HG03520 (cell line): ENCODE results near the gene NHEJ1.

Experiments used
- ATAC-seq: cut with Tn5 transposase; IDR thresholded peaks from one replicate; pipeline ENCODE4 v1.9.1; 2021; ENCODE audit warnings: mild to moderate bottlenecking, moderate library complexity; ENCODE audit not compliant: unreplicated experiment

Gene NHEJ1

DNA sequence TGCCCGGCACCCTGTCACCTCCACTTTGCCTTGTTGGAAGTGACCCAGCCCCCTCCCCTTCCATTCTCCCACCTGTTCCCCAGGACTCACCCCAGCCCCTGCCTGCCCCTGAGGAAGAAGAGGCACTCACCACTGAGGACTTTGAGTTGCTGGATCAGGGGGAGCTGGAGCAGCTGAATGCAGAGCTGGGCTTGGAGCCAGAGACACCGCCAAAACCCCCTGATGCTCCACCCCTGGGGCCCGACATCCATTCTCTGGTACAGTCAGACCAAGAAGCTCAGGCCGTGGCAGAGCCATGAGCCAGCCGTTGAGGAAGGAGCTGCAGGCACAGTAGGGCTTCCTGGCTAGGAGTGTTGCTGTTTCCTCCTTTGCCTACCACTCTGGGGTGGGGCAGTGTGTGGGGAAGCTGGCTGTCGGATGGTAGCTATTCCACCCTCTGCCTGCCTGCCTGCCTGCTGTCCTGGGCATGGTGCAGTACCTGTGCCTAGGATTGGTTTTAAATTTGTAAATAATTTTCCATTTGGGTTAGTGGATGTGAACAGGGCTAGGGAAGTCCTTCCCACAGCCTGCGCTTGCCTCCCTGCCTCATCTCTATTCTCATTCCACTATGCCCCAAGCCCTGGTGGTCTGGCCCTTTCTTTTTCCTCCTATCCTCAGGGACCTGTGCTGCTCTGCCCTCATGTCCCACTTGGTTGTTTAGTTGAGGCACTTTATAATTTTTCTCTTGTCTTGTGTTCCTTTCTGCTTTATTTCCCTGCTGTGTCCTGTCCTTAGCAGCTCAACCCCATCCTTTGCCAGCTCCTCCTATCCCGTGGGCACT lies 21.9 kb upstream of the NHEJ1 start:
- ATAC-seq: no peak

DNA sequence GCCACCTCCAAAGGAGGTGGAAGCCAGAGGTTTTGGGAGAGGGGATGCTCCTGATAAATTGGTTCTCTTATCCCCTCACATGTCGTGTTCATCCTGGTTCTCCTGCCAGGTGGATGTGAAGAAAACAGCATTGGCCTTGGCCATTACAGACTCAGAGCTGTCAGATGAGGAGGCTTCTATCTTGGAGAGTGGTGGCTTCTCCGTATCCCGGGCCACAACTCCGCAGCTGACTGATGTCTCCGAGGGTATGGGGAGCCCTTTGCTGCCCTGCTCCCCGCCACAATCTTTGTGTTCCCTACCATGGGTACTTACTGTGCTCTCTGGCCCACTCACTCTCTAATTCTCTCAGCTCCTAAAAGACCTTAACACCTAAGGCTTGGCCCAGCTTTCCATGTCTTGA lies 20.9 kb upstream of the NHEJ1 start:
- no peak for ATAC-seq

DNA sequence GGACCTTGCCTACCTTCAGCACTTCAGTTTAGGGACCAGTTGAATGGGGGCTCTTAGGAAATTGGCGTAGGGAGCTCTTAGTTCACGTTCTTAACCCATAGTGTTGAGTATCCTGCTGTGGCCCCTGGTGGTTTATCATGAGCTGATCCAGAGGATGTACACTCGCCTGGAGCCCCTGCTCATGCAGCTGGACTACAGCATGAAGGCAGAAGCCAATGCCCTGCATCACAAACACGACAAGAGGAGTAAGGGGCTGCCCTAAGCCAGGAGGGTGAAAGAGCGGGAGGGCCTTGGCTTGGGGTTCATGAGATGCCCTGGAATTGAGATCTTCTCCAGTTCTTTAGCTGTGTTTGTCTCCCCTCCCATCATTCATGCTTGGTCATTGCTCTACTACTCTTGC lies 20.3 kb upstream of the NHEJ1 start:
- no peak for ATAC-seq

- no peak for ATAC-seq
These were observed 19.2 kb upstream of the NHEJ1 start for GRCh38 chr2:219179601-219180465.

DNA sequence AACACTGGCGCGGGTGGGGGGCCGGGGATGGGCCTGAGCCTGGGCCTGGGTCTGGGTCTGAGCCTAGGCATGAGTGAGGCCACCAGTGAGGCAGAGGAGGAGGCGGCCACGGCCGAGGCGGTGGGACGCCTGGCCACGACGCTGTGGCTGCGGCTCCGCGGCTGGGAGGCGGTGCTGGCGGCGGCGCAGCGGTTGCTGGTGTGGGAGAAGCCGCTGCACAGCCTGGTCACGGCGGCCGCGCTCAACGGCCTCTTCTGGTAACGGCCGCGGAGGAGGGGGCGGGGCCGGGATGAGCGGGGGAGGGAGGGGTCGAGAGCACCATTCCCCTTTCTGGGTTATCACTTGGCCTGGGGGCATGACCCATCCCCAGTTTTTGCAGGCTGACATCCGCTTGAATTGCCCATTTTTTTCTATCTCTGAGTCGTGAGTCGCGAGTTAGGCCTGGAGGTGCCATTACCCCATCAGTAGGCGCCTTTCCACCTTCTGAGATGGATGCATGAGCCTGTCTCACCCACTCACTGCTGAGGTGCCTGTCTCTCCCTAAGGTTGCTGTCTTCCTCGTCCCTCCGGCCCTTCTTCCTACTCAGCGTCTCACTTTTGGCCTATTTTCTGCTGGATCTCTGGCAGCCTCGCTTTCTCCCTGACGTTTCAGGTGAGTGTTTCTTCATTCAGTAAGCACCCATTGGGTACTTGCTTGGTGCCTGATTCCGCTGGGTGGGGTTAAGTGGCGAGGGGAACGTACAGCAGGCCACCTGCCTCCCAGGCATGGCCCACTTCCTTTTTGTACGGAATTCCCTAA lies 18.0 kb upstream of the NHEJ1 start:
- peak; percentile 14 for ATAC-seq

DNA sequence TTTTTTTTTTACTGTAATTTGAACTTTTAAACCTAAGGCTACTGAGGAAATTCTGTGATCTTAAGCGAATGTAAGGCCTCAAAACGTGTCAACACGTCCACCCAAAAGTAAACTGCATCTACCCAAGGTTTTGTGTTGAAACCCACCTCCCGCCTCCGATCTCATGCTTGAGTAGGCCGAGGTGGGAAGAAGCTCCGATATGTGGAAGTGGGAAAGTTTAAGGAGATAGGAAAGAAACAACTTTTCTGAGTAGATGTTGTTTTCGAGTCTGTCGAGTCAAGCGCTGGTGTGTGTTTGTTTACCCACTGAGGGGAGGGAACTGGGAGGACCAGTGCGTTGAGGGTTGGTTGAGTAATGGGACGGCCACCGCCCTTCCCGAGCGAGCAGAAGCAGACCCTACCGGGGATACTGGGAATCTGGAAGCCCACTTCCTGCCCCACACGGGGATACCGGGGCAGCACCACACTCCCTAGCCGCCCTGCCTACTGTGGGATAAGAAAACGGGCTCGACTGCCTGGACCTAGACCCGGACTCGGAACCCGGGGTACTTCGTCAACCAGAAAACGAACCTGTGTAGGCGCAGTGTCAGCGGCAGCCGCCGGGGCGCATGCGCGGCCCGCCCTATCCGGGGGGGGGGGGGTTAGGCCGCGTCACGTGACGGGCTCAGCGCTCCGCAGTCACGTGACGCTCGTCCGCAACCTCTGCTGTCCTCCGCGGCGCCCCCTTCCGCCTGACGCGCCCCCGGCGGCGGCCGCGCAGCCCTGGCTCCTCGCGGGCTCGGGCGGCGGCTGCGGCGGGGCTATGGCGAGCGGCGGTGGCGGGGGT lies 17.1 kb upstream of the NHEJ1 start, which contains the start of gene RETREG2:
Gene RETREG2, plus strand, starts transcription at position 724 of the 825 bp plus-strand sequence. Its CDS starts 78 bp downstream, at position 802.
- ATAC-seq: peak; percentile 39

GRCh38 chr2:219176818-219177551 lies 16.4 kb upstream of the NHEJ1 start, which contains the start of gene CNPPD1:
Gene CNPPD1 (minus strand): TSS chr2:219176925. CDS start chr2:219176828, 97 bp downstream.
- peak; percentile 61 for ATAC-seq

DNA sequence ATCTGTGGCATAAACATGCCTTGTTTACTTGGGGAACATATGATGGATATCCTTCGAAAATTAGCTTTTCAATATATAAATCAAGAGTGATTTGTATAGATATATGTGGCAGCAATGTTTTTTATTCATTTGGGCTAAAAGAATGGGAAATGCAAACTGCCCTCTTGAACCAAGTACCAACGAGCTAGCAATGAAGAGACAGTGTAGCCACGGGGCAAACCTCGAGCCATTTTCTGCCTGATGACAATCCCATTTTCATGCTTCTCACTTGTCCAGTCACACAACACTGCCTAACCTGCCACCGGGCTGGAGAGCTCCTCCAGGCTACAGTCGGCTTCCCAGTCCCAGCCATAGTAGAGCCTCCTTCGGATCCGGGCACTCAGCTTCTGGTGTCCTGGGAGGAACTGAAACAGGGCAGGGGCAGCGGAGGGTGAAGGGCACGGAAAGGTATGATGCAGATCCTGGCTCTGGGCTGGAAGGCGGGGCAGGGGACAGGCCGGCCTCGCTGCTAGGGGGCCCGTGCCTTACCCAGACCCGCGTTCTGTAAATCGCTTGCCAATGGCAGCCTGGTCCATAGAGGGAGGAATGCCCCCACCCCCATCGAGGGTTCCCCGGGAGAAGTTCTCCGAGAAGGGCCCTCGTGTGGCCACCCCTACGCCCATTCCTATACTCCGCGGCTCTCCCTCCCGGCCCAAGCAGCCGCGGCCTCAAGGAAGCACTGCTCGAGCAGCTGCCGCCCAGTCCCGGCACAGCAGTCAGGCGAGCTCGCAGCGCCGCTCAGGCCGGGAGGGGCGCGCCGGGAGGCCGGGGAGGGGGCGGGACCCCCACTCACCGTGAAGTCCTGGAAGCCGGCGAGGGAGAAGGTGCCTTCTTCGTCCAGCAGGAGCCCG lies 15.6 kb upstream of the NHEJ1 start:
- peak; percentile 11 for ATAC-seq

GRCh38 chr2:219175486-219175885 lies 14.9 kb upstream of the NHEJ1 start:
- no peak for ATAC-seq

DNA sequence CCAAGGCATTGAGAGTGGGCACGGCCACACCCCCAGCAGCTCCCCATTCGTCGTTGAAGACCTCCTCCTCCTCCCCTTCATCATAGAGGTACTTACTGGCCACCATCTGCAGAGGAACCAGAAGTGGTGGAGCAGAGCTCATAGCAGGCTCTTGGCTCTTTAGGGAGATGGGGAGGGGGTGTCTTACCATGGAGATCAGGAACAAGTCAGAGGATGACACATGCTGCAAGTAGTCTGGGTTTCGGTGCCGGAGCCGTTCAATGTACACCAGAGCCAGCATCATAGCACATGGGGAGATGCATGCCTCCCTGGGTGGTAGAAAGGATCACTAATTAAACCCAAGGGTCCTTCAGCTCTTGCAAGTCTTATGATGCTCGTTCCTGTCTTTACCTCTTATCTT lies 14.2 kb upstream of the NHEJ1 start:
- ATAC-seq: no peak

- ATAC-seq: no peak
These were observed 13.5 kb upstream of the NHEJ1 start for GRCh38 chr2:219174146-219174545.

GRCh38 chr2:219173176-219173575 lies 12.6 kb upstream of the NHEJ1 start:
- ATAC-seq: no peak

DNA sequence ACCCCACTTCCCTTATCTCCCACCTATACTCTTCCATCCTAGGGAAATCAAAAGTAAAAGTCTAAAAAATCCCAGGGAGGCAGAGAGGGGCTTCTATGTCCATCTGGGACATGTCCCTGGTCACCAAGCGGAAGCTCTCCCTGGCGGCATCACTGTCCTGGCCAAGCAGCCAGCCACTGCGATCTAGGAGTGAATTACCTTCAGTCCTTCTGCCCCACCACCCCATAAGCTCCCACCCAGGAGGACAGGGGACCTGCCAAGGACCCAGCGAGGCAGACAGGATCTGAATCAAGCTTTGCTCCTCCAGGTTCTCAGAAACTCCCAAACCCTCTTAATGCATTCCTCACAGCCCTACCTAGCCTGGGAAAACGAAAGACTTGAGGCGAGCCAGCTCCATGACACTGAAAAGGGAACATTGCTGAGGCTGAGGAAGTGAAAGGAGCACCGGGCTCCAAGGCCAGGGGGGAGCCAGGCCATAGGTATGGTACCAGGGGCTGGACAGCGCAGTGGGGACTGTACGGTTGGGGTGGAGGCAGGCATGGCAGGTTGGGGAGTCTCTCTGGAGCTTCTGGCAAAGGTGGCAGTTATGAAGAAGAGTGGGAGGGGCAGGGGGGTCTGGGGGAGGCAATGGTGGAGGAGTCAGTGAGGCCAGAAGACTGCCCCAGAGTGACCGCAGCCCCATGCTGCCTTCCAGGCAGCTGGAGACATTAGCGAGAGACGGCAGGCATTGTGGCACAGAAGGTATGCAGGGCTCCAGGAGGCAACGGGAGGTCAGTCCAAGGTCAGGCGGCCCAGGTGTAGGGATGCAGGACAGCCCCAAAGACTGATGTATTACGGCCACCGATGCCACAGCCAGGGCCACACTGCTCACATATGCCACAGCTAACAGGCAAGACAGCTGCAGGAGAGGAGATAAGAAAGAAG lies 11.9 kb upstream of the NHEJ1 start:
- ATAC-seq: no peak

DNA sequence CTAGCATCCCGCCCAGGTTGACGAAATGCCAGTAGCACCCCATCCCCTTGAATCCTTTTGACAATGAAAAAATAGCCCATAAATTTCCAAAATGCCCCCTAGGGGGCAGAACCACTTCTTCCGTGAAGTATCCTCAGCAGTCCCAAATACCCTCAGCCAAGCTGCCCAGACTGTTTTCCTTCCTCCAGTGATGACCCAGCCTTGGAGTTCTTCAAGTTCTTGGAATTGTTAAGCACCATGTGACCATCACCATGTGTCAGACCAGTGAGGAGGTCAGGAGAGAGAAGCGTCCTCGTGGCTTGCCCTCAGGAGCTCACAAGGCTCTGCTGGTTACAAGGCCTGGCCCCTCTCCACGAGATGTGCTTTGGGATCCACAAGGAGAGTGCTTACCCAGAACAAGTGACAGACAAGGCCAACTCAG lies 10.6 kb upstream of the NHEJ1 start:
- no peak for ATAC-seq

- no peak for ATAC-seq
These were observed 9.5 kb upstream of the NHEJ1 start, which contains the start of gene SLC23A3 for GRCh38 chr2:219169930-219170654. Gene SLC23A3 (minus strand): TSS chr2:219170029. CDS start chr2:219169984, 45 bp downstream.

GRCh38 chr2:219168932-219169331 lies 8.3 kb upstream of the NHEJ1 start:
- ATAC-seq: no peak

DNA sequence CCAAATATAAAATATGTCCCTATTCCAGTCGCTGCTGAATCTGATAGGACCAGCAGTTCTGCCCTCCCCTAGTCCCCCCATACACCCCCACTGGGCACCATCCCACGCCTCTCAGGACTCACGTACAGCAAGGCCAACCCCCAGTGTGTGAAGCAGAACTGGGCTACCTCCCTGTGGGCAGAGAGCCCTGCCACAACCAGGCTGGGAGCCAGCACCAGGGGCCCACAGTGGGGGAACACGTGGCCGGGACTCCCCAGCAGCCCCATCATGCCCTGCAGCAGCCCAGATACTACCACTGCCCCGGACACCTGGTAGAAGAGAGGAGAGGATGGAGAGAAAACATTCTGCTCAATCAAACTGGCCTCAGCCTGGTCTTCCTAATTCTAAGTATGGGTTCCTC lies 7.9 kb upstream of the NHEJ1 start:
- ATAC-seq: no peak
